HG03558 (cell line): Measurements from ENCODE around the gene EFR3B.
A peak's percentile ranks its signal among the peaks of the same experiment; 100 is the strongest.
"Not testable (repeated sequence)": the region's sequence is repeated elsewhere in the genome, so short reads cannot be mapped to it uniquely, and the experiment has no call there.

Experiments used
- ATAC-seq: cut with Tn5 transposase; IDR thresholded peaks from one replicate; pipeline ENCODE4 v1.9.1; 2021; ENCODE audit warnings: moderate number of reproducible peaks; ENCODE audit not compliant: unreplicated experiment; ENCODE audit errors: extremely low read depth

Gene EFR3B, protein sequence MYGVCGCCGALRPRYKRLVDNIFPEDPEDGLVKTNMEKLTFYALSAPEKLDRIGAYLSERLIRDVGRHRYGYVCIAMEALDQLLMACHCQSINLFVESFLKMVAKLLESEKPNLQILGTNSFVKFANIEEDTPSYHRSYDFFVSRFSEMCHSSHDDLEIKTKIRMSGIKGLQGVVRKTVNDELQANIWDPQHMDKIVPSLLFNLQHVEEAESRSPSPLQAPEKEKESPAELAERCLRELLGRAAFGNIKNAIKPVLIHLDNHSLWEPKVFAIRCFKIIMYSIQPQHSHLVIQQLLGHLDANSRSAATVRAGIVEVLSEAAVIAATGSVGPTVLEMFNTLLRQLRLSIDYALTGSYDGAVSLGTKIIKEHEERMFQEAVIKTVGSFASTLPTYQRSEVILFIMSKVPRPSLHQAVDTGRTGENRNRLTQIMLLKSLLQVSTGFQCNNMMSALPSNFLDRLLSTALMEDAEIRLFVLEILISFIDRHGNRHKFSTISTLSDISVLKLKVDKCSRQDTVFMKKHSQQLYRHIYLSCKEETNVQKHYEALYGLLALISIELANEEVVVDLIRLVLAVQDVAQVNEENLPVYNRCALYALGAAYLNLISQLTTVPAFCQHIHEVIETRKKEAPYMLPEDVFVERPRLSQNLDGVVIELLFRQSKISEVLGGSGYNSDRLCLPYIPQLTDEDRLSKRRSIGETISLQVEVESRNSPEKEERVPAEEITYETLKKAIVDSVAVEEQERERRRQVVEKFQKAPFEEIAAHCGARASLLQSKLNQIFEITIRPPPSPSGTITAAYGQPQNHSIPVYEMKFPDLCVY

DNA sequence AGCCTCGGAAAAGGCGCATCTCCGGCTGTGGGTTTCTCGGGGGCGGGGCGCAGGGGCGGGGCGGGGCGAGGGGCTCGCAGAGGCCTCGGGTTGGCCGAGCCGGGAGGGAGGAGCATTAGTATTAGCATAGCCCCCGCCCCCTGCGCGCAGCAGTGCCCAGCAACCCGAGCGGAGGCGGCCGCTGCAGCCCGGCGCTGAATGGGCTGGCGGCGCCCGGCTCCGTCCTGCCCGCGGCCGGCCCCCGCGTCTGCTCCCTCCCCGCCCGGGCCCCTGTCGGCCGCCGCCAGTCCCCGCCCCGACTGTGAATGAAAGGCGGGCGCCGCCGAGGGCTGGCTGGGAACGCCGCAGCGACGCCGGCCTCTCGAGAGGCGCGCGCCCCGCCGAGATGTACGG, at the start of gene EFR3B:
TSS of gene EFR3B (plus strand) at position 149 of the 393 bp plus-strand sequence. CDS start at position 386, 237 bp downstream.
- ATAC-seq, result peak; percentile 83

DNA sequence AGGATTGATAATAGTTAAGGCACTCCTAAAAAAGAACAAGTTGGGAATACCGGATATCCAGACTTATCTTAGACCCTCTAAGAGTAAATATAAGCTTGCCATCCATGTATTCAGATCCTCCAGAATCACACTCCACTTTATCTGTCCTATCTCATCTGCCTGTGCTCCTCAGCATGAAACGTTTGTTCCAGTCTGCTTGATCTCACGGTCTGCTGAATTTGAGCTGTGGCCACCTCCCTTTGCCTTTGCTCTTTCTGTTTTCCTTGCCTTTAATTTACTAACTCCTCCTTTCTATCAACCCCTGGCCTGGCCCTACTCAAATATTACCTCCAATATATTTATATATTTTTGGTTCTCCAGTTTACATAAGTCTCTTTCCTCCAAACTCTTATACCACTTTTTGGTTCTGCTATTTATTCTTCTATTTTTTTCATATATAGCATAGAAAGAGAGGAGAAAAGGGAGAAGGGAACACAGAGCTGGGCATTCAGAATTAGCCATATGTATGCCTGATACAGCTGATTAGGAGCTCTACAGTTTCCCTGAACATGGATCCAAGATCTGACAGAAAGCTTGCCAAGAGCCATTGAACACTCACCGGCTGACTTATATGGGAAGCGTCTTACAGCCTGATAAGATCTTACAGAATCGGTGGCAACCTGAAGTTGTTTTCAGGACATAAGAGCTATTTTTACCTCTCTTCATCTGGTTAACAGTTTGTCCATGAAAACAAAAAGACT, 48.3 kb upstream of the EFR3B start:
- ATAC-seq, result no peak

DNA sequence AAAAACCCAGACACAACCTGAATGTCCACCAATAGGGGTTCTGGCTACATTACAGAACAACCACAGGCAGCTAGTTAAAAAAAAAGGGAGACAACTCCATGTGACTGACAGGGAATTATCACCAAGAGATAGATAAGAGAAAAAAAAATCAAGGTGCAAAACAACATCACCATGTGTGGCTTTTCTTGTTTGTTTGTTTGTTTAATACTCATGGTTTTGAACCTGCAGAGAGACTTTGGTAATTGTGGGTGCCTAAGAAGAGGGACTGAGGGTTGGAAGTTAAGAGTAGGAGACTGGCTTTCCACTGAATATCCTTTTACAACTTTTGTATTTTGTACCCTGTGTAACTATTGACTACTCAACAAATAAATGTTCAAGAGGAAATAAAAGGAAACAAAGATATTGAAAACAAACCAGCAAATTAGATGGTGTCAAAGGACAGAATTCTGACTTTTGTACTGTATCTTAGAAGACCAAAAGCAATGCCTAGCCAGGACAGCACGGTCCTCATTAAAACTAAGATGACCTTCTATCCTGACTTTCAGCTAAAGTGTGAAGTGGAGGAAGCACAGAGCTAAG, 47.6 kb upstream of the EFR3B start:
- no peak for ATAC-seq

- ATAC-seq, result not testable (repeated sequence)
Observed at GRCh38 chr2:24999097-24999496, 42.8 kb upstream of the EFR3B start.

- no peak for ATAC-seq
Observed at GRCh38 chr2:25000036-25000435, 41.8 kb upstream of the EFR3B start.

GRCh38 chr2:25000503-25001324, 41.2 kb upstream of the EFR3B start:
- ATAC-seq, result no peak

DNA sequence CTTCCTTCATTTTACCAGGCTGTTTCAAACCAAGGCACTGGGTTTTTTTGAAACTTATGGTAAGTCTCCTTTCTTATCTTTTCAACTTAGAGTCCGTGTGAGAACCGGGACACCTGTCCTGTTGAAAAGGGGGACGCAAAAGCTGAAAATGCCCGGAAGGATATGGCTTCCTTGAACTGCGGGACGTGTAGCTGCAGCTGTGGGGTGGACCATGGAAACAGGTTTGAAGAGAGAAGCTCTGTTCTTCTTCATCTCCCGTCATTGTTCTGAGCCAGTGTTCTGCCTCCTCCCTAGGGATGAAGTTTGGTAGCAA, 40.6 kb upstream of the EFR3B start:
- ATAC-seq, result no peak

- no peak for ATAC-seq
Observed at GRCh38 chr2:25002066-25002465, 39.8 kb upstream of the EFR3B start.

DNA sequence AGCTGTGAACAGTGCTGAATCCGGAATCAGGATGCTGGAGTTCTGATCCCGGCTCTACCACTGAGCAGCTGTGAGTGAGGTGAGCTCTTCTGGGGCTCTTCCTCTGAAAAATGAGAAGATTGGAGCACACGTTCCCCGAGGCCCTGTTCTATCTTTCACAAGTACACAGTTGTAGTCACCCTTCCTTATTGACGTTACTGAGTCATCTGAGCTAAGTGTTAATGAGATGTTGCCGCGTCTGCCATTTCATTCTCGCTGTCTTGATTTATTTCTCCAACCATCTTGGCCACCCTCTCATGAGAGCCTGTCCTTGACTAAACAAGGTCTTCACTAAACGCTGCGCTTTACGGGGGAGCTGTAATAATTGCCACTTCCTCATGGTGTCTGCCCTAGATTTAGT, 31.9 kb upstream of the EFR3B start:
- no peak for ATAC-seq

- ATAC-seq, result not testable (repeated sequence)
Observed at GRCh38 chr2:25011342-25011741, 30.5 kb upstream of the EFR3B start.

GRCh38 chr2:25014631-25015030, 27.2 kb upstream of the EFR3B start:
- no peak for ATAC-seq

GRCh38 chr2:25018681-25019080, 23.2 kb upstream of the EFR3B start:
- ATAC-seq, result no peak

- no peak for ATAC-seq
Observed at GRCh38 chr2:25021791-25022362, 20.0 kb upstream of the EFR3B start.

DNA sequence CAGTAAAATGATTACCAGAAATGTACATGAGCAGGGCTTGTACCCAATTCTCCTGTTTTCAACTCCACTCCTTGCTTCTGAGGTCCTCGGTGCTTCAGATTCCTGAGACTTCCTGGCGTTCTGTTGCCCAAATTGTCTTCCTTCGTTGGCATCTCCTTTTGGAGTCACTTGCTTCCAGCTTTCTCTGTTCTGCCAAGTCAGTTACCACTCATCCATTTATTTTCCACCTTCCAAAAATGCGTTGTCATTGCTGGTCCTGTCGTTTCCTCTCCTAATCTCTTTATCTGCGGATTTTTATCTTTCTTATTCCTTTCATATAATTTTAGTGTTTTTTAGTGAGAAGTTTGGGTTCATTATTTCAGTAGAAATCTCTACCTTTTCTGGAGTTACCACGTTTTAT, 18.5 kb upstream of the EFR3B start:
- no peak for ATAC-seq

- ATAC-seq, result no peak
Observed at GRCh38 chr2:25025229-25026007, 16.5 kb upstream of the EFR3B start.

DNA sequence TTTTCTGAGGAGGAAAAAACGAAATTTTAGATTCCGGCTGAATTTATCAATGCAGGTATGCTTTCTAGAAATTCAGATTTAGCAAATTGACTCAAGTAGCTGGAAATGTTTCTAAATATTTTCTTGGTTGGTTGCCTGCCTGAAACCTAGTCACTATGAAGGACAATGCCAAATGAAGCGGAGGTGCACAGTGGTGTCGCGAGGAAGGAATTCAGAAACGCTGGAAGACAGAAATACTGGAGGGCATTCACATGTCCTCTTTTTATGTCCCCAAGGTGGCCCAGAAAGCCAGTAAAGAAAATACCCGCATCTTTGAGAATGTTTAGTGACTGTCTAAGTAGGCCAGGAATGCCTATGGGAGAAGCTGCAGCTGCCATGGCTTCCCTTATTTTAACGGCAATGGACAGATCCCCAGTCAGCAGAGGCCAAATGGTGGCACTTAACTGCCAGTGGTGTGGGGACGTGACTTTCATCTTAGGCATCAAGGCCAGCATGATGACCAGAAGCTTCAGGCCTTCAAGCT, 15.8 kb upstream of the EFR3B start:
- ATAC-seq, result no peak

DNA sequence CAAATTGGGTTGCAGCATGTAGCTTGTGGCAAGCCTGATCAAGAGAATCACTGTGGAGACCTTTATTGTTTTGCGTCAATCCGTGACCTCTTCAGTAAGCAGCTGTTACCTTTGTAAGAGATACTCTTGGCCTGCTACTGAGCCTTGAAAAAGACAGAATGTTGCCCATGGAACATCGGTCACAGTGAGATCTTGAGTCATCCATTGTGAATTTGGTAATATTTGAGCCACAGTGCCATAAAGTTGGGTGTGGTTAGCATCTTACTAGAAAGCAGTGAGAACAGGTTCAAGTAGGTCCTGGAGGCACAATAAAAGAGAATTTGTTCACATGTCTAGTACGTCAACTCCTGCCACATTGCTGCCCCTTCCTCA, 12.7 kb upstream of the EFR3B start:
- ATAC-seq, result no peak

GRCh38 chr2:25030702-25031101, 11.2 kb upstream of the EFR3B start:
- ATAC-seq, result no peak
